ENCODE data around the gene KIF18B.

GRCh38 chr17:44934745-44935105 lies 12.8 kb downstream of the KIF18B start:
- no peak for TF ChIP-seq CTCF (IDR thresholded peaks at IDR 0.05)
- TF ChIP-seq POLR2A (IDR thresholded peaks at IDR 0.05) = no peak
